GM18909 (cell line): ENCODE data around the gene PPAN.

Source experiments
- ATAC-seq: cut with Tn5 transposase; IDR thresholded peaks from one replicate; pipeline ENCODE4 v1.9.1; 2021; ENCODE audit warnings: mild to moderate bottlenecking; ENCODE audit not compliant: unreplicated experiment, poor library complexity

Gene PPAN

GRCh38 chr19:10112037-10112761 is 6.0 kb downstream of the PPAN start:
- ATAC-seq = no peak

- no peak for ATAC-seq
Measured at GRCh38 chr19:10112895-10113591, 6.9 kb downstream of the PPAN start.

DNA sequence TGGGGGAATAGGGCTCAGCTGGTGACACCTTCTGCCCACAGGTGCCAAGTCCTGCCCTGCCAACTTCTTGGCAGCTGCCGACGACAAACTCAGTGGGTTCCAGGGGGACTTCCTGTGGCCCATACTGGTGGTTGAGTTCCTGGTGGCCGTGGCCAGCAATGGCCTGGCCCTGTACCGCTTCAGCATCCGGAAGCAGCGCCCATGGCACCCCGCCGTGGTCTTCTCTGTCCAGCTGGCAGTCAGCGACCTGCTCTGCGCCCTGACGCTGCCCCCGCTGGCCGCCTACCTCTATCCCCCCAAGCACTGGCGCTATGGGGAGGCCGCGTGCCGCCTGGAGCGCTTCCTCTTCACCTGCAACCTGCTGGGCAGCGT is 7.4 kb downstream of the PPAN start:
- no peak for ATAC-seq

DNA sequence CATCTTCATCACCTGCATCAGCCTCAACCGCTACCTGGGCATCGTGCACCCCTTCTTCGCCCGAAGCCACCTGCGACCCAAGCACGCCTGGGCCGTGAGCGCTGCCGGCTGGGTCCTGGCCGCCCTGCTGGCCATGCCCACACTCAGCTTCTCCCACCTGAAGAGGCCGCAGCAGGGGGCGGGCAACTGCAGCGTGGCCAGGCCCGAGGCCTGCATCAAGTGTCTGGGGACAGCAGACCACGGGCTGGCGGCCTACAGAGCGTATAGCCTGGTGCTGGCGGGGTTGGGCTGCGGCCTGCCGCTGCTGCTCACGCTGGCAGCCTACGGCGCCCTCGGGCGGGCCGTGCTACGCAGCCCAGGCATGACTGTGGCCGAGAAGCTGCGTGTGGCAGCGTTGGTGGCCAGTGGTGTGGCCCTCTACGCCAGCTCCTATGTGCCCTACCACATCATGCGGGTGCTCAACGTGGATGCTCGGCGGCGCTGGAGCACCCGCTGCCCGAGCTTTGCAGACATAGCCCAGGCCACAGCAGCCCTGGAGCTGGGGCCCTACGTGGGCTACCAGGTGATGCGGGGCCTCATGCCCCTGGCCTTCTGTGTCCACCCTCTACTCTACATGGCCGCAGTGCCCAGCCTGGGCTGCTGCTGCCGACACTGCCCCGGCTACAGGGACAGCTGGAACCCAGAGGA is 7.9 kb downstream of the PPAN start:
- no peak for ATAC-seq

- ATAC-seq = no peak
Measured at GRCh38 chr19:10114651-10115391, 8.7 kb downstream of the PPAN start.

DNA sequence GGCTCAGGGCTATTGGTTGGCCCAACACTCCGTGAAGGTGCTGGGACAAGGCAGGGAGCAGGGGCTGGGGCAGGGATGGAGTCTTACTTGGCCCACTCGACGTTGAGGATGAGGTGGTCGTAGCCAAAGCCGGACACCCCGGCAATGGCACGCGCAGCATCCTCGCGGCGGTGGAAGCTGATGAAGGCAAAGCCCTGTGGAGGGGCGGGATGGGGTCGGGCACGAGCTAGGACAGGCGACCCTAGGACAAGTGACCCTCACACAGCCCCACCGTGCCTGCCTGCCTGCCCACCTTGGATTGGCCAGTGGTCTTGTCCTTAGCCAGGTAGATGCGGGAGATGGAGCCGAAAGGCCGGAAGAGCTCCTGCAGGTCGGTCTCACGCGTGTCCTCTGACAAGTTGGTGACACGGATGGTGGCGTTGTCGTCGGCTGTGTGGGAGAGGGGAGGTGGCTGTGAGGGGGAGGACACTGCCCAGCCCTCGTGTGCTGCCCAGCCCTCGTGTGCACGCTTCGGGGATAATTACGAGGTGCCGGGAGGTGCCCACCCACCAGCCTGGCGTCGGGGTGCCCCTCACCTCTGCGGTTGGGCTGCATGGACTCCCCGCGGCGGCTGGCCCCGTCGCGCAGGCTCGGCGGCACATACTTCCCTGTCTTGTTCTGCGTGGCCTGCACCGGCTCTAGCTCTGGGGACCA is 9.4 kb downstream of the PPAN start:
- ATAC-seq = no peak

- no peak for ATAC-seq
Measured at GRCh38 chr19:10116085-10116865, 10.1 kb downstream of the PPAN start.

DNA sequence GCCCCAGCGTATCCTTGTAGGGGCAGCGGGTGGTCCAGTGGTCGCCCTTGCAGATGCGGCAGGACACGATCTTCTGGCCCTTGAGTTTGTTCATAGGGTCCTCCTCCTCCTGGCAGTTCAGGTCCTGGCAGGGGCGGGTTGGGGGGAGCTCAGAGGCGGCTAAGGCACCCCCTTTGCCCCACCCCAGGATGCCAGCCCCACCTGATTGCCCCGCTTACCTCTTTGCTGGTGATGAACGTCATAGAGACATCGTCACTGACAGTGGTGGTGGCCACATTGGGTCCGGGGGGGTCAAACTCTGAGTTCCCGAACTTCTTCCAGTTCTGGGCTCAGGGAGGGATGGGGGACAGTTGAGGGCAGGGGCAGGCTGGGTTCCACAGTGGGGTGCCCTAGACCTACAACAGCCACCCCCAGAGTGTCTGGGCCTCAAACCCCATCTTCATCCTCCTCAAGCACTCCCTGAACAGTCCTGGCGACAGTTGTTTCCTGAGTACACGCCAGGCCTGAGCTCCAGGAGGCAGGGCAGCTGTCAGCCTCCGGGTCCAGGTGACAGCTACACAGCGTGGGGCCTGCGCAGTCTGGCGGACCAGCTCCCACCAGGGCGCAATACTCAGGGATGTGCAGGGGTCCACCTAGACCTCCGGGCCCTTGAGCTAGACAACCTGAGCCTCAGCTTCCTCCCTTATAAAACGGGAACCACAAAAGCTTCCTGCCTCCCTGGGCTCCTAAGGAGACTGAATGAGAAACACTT is 10.9 kb downstream of the PPAN start:
- ATAC-seq = no peak

- ATAC-seq = no peak
Measured at GRCh38 chr19:10118960-10119359, 12.8 kb downstream of the PPAN start.

DNA sequence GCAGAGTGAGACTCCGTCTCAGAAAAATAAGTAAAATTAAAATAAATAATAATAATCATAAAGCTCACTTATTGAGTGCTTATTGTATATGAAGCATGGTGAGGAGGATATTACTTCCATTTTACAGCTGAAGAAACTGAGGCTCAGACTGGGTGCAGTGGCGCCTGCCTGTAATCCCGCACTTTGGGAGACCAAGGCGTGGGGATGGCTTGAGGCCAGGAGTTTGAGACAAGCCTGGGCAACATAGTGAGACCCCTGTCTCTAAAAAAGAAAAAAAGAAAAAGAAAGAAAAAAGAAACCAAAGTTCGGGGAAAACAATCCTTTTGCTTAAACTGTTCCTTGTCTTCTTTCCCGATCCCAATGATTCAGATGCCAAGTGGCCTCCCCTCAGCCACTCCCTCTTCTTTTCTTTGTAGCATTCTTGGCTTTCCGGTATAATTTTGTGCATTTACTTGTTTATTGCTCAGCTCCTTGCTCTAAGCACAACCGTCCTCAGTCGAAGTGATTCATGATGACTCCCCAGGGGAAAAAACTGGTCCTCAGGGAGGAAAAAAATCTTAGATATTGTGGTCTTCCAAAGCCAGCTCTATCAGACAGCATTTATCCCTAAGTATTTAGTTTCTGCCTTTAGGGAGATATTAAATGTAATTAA is 14.5 kb downstream of the PPAN start:
- no peak for ATAC-seq

DNA sequence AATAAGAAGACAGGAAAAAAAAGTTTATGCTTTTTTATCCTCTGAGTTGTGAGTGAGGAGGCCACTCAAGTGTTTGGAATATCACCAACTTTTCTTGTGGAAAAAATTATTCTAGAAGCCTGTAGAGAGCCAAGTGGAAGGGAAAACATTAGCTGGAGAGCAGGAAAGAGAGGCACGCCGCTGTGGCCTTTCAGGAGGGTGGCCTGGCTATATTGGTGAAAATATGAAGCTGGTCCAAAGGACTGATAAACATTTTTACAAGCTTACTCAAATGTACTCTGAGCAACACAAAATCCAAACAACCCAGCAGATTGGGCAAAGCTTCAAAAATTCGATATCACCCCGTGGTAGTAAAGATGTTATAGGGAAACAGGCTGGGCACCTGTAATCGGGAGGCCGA is 15.9 kb downstream of the PPAN start:
- no peak for ATAC-seq

DNA sequence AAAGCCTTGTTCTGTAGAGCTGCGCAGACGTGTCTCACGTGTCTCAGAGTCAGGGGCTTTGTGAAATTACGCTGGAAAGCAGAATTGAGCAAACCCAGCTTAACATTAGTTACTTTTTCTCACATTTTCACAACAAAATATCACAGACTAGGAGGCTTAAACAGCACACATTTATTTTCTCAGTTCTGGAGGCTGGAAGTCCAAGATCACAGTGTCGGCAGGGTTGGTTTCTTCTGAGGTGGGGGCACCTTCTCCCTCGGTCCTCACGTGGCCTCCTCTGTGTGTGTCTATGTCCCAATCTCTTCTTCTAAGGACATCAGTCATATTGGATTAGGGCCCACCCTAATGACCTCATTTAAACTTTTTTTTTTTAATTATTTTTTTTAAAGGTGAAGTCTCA is 18.3 kb downstream of the PPAN start:
- ATAC-seq = no peak

DNA sequence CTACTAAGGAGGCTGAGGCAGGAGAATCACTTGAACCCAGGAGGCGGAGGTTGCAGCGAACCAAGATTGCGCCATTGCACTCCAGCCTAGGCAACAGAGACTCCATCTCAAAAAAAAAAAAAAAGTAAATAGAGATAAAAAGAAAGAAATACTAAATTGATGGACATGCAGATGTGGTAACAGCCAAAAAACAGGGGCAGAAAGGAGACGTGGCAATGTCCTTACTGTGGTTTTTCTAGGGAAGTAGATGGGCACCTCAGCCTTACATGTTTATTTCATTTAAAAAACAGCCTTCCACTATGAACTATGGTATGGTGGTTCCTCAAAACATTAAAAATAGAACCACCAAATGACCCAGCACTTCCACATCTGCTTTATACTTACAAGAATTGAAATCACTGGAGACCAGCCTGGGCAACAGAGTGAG is 20.1 kb downstream of the PPAN start:
- no peak for ATAC-seq

- no peak for ATAC-seq
Measured at GRCh38 chr19:10132905-10133304, 26.7 kb downstream of the PPAN start.

- no peak for ATAC-seq
Measured at GRCh38 chr19:10133596-10133995, 27.4 kb downstream of the PPAN start.

- ATAC-seq = no peak
Measured at GRCh38 chr19:10134040-10134439, 27.9 kb downstream of the PPAN start.

GRCh38 chr19:10135551-10136334 is 29.6 kb downstream of the PPAN start:
- no peak for ATAC-seq

- ATAC-seq = no peak
Measured at GRCh38 chr19:10136936-10137335, 30.8 kb downstream of the PPAN start.
